COR-L47 (cell line): ENCODE measurements around the gene AGAP1.
"Not testable (repeated sequence)": the region's sequence is repeated elsewhere in the genome, so short reads cannot be mapped to it uniquely, and the experiment has no call there.

Source experiments
- DNase-seq: peaks from one replicate; lab custom pipeline; 2025; lab: John Stamatoyannopoulos, UW

AGAP1 gene

DNA sequence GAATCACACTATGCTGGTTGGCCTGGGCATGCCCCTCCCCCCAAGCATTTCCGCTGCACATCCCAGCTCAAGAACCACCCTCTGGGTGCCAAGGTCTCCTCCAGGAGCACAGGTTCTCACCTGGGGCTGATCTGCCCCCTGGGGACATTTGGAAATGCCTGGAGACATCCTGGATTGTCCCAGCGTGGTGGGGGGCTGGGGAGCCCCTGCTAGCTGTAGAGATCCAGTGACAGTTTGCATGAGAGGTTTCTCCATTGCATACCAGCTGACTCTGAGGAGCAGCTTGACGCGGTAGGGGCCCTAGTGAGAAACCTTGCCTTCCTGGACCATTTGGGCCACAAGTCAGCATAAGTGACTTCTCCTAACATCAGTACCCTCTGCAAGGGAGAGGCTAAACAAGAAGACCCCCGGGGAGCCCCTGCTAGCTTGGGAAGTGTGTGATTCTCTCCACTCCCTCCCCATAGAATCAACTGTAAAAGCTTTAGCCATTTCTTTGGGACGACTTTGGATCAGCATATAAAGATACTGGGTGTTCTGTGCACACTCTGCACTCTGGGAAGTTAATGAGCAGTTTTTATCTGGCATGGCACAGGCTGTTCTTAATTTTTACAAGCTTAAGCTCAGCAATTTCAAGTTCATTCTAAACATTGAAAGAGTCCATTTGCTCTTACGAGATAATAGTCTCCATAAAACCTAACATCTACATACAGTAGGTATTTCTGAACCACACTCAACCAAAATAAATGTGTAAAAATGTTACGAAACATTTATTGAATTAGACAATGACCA lies 580.2 kb downstream of the AGAP1 start:
- DNase-seq, result no peak

DNA sequence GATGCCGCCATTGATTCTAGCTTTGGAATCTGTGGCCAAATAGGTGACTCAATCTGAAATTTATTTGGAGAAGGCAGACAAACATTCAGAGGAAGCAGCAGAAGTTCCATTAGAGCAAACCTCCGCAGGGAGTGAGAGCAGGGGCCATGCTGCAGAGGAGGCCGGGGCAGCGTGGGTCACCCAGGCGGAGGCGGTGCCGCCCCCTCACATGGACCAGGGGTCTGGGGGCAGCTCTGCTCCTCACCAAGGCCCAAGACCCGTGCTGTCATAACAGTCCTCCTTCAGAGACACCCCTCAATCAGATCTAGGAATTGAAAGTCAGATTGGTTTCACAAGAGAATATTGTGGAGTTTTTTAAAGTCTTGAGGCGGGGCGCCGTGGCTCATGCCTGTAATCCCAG lies 582.0 kb downstream of the AGAP1 start:
- DNase-seq, result no peak

DNA sequence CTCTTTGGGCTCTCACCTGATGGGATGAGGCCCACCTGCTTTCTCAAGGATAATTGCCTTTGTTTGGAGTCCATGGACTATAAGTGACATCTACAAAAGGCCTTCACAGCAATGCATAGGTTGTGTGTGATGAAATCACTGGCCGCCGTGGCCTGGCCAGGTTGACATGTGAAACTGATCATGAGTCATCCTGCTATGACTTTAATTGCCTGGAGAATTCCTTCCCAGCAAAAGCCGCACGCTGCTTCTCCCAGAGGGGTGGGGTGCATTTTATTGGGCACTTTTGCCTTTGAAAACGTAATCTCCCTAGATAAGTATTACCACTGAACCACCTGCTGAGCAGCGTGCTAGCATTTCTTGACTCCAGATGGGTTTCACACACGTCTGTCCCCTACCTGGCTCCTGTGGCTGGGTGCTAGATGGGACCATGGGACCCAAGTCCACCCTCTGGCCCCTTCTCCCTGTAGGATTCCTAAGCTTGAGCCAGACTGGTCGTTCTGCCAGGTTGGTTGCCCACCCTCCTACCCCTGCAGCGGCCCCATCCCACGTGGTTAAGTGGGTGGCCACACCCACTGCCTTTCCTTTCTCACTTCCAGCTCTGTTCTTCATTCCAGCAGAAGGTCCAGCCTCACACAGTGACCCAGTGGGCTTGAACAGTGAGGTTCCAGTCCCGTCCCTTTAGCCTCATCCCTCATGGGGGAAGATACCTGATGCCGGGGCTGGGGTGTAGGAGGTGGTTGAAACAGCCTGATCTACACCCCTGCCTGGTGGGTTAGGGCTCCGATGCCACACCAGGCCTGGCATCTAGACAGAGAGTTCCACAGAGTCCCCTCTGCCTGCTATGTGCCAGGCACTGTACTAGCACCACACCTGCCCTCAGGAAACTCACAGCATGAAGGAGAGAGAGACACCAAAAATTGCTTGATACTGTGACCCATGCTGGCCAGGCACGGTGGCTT lies 584.7 kb downstream of the AGAP1 start:
- DNase-seq, result no peak

DNA sequence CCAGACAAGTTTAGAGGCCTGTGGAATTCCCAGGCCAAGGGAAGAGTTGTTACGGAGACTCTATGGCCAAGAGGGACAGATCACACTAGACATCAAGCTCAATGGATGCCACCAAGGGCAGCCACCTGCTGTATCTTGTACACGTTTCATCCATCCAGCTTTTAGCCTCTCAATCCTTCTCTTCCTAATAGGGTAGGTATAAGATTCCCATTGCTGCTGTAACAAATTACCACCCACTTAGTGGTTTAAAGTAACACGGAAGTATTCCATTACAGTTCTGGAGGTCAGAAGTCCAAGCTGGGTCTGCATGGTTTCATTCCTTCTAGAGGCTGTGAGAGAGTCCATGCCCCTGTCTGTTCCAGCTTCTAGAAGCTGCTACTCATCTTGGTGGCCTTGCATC lies 586.6 kb downstream of the AGAP1 start:
- DNase-seq, result no peak

DNA sequence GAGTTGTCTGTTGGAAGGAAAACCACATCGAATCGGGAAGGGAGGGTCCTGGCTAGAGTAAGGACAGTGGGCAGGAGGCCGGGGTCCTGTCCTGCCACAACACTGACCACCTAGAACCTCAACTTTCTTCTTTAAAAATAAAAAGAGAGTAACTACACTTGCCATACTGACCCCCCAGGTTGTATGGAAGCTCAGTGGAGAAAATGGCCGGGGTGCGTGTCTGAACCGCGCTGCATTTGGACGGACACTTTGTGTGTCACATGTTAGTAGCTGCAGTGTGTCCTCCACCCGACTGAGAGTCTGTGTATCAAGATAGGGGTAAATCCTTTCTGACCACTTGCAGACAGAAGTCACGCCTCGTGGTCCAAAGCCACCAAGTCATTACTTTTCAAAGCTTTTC lies 587.3 kb downstream of the AGAP1 start:
- no peak for DNase-seq

DNA sequence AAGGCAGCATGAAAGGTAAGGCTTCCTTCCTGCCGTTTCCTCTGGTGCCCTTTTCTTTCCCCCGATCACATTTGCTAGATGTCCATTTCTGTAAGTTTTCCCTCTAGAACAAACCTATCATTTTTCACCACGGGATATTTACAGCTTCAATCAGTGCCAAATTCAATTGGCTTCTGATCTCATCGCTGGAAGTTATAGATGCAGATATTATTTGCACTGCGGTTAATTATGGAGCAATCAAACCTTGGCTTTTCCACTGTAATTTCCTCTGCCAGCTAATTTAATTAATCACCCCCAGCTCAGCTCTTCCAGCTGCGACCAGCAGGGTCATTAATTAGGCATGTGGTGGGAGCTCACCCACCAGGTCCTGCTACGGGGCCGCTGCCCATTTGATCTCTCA lies 588.2 kb downstream of the AGAP1 start:
- peak; percentile 65 for DNase-seq

DNA sequence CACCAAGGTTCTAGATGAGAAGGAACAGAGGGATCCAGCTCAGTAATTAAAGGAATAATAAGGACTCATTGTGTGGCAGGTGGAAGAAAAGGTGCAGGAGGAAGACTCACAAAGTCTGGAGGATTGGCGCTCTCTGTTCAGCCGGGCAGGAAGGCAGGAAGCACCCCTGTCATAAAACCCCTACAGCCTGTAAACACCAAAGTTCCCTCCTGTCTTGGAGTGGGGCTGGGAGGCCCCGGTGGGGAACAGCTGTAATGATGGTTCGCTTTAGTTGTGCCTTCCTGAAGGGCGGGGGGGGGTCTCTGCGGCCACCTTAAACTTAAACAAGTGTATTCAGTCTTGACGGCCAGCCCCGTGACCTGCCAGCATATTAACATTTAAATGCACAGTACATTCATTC lies 590.1 kb downstream of the AGAP1 start:
- DNase-seq, result no peak

DNA sequence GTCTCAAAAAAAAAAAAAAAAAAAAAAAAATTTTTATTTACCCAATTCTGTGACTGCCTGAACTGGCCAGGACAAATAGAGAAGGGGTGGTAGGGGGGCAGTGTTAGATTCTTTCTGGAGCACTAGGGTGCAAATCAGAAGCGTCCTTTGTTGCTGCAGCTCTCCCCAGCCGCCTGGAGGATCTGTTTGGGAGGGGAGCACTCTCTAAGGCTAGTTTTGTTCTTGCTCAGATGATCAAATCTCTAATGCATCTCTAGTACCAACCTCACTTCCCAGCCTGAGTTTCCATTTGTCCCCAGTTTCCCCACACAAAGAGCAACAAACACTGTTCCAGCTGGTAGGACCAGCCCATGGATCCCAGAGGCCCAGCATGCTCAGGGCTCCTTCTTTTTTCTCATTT lies 591.4 kb downstream of the AGAP1 start:
- no peak for DNase-seq

DNA sequence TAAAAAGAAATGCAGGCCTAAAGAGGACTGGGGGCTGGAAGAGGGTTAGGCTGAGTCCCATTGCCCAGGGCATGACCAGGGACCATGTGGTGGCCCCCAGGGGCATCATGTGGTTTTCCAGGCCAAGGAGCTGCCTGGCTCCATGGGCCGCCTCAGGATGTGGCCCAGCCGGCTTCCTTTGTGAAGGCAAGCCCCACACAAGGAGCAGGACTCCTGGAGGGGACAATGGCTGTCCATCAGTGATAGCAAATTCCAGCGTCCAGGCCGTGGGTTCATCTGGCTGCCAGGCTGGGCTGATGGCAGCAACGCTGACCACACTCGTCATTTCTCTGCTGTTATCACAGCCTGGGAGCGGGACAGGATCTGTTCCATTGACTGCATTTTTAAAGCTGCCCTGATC lies 591.8 kb downstream of the AGAP1 start:
- DNase-seq, result no peak

DNA sequence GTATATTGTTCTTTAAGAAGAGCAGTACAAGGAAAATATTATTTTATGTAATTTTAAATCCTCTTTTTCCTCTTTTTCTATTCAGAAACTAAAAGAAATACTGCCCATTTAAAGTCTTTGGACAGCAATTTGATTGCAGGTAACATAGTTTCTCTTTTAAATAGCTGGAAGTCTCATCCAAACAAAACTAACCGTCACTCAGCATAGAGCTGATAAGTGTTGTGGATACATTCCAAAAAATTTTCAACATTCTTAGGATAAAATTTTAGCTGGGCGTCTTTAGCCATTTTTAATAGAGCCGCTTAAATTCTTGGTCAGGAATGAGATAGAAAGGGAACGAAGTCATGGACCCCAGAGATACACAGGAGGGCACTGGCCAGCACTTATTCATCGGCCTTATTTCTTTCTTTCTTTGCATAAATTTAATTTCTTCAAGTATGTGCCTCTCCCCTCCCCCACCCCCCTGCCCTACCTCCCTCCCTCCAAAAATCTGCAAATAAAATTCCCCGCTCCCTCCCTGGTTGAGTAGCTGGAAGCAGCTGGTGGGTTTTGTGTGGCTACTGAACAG lies 592.6 kb downstream of the AGAP1 start:
- no peak for DNase-seq

DNA sequence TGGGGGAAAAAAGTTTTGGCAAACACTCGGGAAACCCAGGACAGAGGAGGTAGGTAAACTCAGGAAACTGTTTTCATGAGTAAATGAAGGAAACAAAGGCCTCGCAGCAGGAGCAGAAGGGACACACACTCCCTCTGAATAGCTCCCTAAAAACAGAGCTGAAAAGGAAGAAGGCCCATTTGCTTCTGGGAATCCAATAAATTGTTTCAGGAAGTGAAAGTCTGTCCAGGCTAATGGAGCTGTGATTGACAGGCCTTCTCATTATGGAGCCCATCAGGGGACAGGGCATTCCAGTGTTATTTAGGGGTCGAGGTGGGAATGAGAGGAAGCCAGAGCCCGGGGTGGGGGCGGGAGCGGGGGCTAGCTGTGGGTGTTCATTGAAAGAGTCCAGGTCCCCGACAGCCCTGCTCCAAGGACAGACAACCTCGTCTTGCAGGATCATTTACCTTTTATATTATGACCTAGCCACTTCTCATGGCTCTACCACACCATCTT lies 593.2 kb downstream of the AGAP1 start:
- peak; percentile 36 for DNase-seq

DNA sequence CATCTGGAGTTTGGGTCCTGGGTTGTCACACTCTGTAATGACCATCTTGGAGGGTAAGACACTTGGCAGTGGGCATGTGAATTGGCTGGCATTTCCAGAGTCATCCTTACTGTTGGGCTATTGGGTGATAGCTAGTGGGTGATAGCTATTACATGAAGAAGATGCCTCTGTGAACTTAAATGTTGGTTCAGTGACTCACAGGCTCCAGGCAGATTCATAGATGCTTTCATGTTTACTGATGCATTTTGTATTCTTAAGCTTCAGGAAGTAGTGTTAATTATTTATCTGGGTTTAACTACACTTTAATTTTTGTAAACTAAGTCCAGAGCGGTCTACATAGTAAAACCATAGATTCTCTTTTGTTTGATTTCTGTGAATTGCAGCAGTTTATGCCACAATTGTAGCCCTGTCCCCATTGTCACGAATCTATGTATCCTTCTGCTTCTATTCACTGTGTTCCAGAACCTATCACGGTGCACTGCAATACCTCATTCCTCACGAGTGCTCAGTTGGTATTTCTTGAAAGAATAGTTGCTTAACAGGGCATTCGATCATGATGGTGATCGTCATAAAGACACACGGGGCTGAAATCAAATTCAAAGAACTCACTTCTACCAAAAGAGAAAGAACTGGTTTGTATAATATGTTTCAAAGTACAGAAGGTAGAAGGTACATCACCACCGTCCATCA lies 594.7 kb downstream of the AGAP1 start:
- no peak for DNase-seq

DNA sequence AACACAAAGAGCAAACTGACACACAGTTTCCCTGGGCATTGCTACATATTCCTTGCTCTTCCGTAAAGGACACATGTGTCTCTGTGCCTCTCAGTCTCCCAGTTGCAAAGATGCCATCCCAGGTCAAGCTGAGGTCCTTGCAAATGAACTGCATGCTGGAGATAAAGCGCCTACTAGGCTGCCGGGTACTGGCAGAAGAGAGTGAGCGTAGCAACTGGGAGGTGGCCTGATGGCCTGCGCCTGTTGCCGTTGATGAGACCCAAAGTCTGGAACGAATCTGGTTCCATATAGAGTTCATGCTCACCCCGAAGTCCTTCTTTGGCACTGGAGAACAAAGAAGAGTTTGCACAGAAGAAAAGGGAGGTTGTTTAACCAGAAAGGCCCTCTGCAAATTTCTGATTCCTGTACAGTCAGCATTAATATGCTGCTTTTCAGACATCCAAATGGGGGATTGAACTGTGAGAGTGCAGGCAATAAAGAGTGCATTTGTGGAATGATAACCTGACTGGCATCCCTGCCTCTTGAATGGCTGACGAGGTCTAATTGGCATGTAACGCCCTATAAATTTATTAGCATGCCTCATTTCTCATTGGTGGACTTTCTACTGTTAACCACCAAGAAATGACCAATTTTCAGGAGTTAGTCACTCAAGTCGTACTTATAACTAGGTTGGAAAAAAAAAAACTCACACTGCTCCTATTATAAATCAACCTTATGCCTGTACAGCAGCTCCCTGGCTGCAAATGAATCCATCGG lies 595.6 kb downstream of the AGAP1 start:
- DNase-seq, result no peak

DNA sequence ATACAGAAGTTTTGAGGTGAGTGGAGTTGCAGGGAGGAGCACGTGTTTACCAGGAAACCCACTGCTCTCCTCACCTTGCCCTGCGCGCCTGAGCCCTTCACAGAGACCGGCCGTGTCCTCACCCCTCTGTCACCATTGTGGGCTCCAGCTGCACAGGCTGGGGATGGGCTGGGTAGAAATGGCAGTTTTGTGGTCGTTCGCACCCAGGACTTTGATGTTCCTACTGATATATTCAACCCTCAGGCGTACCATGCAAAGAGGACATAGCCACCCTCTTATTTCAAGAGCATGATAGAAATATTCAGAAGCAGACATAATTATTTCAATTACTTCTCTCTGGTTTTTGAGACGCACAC lies 596.2 kb downstream of the AGAP1 start:
- no peak for DNase-seq

DNA sequence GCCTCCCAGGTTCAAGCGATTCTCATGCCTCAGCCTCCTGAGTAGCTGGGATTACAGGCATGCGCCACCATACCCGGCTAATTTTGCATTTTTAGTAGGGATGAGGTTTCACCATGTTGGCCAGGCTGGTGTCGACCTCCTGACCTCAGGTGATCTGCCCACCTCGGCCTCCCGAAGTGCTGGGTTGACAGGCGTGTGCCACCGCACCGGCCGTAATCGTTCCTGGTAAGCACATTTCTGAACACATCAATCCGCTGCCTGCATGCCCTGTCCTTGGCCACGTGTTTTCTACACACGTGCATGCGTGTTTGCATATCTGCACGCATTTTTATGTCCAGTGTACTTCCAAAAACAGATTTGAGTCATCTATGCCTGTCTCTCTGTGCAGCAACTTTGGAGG lies 597.0 kb downstream of the AGAP1 start:
- not testable (repeated sequence) for DNase-seq

DNA sequence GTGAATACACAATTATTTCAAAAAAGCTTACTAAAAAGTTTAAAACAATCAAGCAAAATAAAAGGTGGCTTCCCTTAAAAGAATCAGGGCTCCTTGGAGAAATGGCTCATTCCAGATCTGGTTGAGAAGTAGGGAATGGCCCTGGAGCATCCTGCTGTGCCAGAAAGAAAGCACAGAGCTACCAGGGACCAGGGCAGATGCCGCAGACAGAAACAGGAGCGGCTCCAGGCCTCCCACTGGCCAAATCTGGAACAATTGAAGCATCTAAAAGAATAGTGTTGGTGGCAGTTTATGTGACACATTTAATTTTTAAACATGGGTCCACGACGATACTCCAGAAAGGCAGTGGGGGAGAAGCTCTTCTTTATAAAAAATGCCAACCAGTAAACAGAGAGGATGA lies 598.9 kb downstream of the AGAP1 start:
- no peak for DNase-seq

DNA sequence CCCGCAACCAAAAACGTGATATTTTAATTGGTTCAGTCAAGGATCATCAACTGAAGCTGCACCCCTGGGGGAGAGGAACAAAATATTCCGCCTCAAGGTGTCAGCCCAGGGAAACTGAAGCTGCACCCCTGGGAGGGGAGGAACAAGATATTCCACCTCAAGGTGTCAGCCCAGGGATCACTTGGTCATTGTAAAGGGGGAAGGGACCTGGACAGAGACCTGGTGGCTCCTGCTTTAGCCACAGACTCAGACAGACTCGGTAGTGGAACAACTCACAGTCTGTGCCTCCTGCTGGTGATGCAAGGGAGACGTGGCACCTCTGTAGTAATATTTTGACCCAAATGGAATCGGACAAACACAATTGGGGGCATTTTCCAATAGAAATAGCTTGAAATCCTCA lies 599.3 kb downstream of the AGAP1 start:
- DNase-seq, result no peak

DNA sequence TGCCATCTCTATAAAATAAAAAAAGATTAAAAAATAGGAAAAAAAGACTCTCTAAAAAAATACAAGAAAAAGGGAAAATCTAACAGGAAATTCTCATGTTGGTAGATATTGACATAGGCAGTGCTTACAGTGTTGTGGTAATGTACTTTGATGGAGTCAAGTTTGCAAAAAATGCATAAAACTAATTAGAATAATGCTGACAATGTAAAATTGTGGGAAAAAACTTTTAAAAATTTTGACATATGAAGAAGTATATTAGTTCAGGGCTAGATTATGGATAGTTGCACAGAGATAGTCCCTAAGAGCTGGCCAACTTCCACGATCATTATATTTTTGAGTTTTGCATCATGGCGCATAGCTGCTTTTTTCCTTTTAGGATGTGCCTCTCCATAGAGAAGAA lies 601.7 kb downstream of the AGAP1 start:
- DNase-seq, result no peak

DNA sequence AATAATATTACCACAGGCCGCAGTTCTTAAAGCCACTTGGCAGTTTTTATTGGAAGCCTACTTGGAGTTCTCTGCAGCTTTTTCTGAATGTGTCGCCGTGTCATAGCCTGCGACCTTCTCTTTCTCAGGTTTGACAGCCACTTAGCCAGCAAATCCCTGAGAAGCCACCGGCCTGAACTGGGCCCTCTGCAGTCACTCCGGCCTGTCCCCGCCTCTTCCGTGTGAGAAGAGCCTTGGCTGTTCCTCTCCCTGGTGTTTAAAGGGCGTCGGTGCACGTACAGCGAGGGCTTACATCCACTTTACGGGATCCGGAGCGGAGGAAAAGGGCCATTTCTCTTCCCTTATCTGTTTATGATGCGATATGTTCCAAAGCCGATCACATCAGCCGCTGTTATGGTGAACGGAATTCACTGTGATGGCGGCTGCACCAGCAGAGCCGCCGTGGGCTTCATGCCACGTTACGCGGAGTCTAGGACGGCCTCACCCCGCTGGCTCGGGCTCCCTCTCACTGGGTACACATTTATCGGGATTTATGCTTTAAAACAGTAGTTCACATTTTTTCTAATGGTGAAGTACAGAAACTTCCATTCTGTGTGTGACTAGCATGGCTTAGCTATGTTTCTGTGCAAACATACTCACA lies 607.6 kb downstream of the AGAP1 start:
- no peak for DNase-seq

DNA sequence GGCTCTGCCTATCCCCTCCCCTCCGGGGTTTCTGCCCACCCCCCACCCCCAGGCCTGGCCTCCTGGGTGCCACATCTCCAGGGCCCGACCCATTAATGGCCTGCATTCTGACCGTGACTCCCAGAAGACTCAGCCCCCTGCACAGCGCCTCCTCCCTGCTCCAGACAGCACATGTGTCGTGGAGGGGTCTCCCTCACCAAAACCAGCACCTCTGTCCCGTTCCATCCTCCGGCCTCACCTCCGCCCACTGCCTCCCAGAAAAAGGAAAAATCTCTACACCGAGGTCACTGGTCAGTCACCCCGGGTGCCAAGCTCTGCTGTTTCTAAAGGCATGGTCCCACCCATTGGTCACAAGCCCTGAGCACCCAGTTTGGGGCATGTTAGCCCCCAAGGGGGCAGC lies 609.1 kb downstream of the AGAP1 start:
- no peak for DNase-seq

DNA sequence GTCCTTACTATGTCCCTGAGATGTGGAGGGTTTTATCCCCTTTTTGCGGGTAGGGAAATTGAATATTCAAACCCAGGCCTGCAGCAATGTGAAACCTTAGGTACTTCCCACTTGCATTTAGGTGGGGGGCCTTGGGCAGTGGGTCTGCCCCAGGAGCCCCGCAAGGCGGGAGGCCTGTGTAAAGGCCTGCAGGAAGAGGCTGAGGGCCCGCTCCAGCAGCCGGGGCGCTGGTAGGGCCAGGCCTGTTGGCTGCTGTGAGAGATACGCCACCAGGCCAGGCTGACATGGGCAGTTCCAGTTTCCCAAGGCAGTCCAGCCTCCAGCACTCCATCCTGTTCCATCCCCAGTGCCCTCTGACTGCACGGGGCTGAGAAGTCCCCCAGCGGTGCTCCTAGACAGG lies 610.1 kb downstream of the AGAP1 start:
- no peak for DNase-seq
